Stomach (tissue), 9 donors: ENCODE measurements around the gene BRMS1L. TPM values are rescaled to one million over a fixed set of nuclear protein-coding genes. Genes with fewer than 3 reads are reported as not detected.

Experiments
- DNase-seq, 2 donors: peaks; one replicate each; pipeline versions ENCODE4 v3.0.0 to v3.0.0-alpha.2; 2013 to 2019
- H3K27ac ChIP-seq, 5 donors: fragments of 200-600 bp in 4 of 5; sonication (generic) in 4 of 5; one replicate each; pipeline ENCODE4 v1.5.1; 2013 to 2019; ENCODE audit warnings: mild to moderate bottlenecking in 1 of 5, moderate library complexity in 1 of 5
- H3K27me3 ChIP-seq, 3 donors: fragments of 200-600 bp; sonication (generic); one replicate each; pipeline ENCODE4 v1.5.1; 2017 to 2019; ENCODE audit warnings: mixed run types in 1 of 3
- H3K36me3 ChIP-seq, 4 donors: fragments of 200-600 bp; sonication (generic); 1 replicate in 3 of 4; 2 replicates in 1 of 4; pipeline ENCODE4 v1.5.1; 2016 to 2019
- H3K4me1 ChIP-seq, 4 donors: fragments of 200-600 bp; sonication (generic); one replicate each; pipeline ENCODE4 v1.5.1; 2016 to 2019
- H3K4me3 ChIP-seq, 4 donors: fragments of 200-600 bp; sonication (generic) in 3 of 4; one replicate each; pipeline ENCODE4 v1.5.1; 2016 to 2019; ENCODE audit warnings: mild to moderate bottlenecking in 1 of 4
- H3K9me3 ChIP-seq, 4 donors: fragments of 200-600 bp; sonication (generic); one replicate each; pipeline ENCODE4 v1.5.1; 2016 to 2019
- CTCF ChIP-seq, 7 experiments: fragments of 450-650 bp in 4 of 7; fragments of 200-600 bp in 3 of 7; sonication (generic) in 3 of 7; IDR thresholded peaks; one replicate each; pipeline ENCODE4 v1.5.1; 2016 to 2019; ENCODE audit warnings: antibody characterized with exemption in 7 of 7, control low read depth in 2 of 7, mild to moderate bottlenecking in 1 of 7
- EP300 ChIP-seq: sonication (generic); formaldehyde crosslinking; IDR thresholded peaks from one replicate; pipeline ENCODE4 v1.6.1; 2017; ENCODE audit warnings: antibody characterized with exemption
- POLR2A ChIP-seq, 4 donors: fragments of 450-650 bp; IDR thresholded peaks; one replicate each; pipeline ENCODE4 v1.6.1; 2016; ENCODE audit warnings: antibody characterized with exemption in 4 of 4, control low read depth in 2 of 4, mild to moderate bottlenecking in 1 of 4, moderate library complexity in 1 of 4
- POLR2AphosphoS5 ChIP-seq, 3 donors: sonication (generic); formaldehyde crosslinking; IDR thresholded peaks; one replicate each; pipeline ENCODE4 v1.6.1; 2016; ENCODE audit warnings: antibody characterized with exemption in 3 of 3
- WGBS, 5 donors: extraction: QIAGEN DNeasy Blood & Tissue Kit in 3 of 5; methylation state at CpG; one replicate each; pipeline versions ENCODE4 v1.1.5 to v1.1.7; 2013 to 2018; 5-methylcytosine and 5-hydroxymethylcytosine counted together
- intact Hi-C: fragments of 100-400 bp; cut with DNase I; formaldehyde crosslinking; loops from one replicate; pipeline ENCODE4 v1.15.1; 2023; ENCODE audit warnings: low total_unique reads
- polyA plus RNA-seq, 3 donors: library from polyadenylated mRNA; stranded (reverse); fragments of 200-250 nt; gene quantifications; one replicate each; pipeline ENCODE4 v1.2.3, GENCODE V29; 2013
- total RNA-seq, 5 donors: library from RNA; depleted of rRNA; stranded (reverse); fragments of >200 nt; gene quantifications; one replicate each; pipeline versions ENCODE4 v1.1.0 to v1.2.3, GENCODE V29; 2014 to 2016
- donor health status: healthy with polysubstance abuse.
- donor health status: Bipolar disorder and iron deficiency.
- donor health status: healthy.

Gene BRMS1L
- total and polyA plus RNA-seq, 8 donors, result 1.4 to 9.7 (median 5.8) TPM; not detected in 1

GRCh38 chr14:35909665-35910064, 83.5 kb downstream of the BRMS1L start:
- H3K4me3 ChIP-seq, result no peak overlapping the region
- intact Hi-C loops, result no loop called here
- H3K4me1 ChIP-seq, result no peaks in the 10 kb centered on the region
- 82 to 98% (median 87%) methylated on average over 4 of the region's 4 CpGs for WGBS, 5 donors
- H3K36me3 ChIP-seq, result no peaks in the 10 kb centered on the region
- TF ChIP-seq POLR2A (IDR thresholded peaks at IDR 0.05) (no peak), POLR2AphosphoS5 (IDR thresholded peaks at IDR 0.05) (no peak), CTCF (IDR thresholded peaks at IDR 0.05) (no peak), EP300 (no peak)
- no peaks in the 10 kb centered on the region for H3K9me3 ChIP-seq
- peak in 1 of 2 donors; percentile 14 for DNase-seq
- no peaks in the 10 kb centered on the region for H3K27me3 ChIP-seq
- no peak overlapping the region for H3K27ac ChIP-seq

GRCh38 chr14:35910191-35910590, 84.1 kb downstream of the BRMS1L start:
- no peaks in the 10 kb centered on the region for H3K36me3 ChIP-seq
- no peak overlapping the region for H3K4me3 ChIP-seq
- no peak for DNase-seq
- no peaks in the 10 kb centered on the region for H3K4me1 ChIP-seq
- no peaks in the 10 kb centered on the region for H3K9me3 ChIP-seq
- intact Hi-C loops, result no loop called here
- H3K27ac ChIP-seq, result no peak overlapping the region
- WGBS, 5 donors, result 91 to 95% (median 93%) methylated on average over 4 of the region's 4 CpGs
- TF ChIP-seq EP300, result no peak
- H3K27me3 ChIP-seq, result no peaks in the 10 kb centered on the region

GRCh38 chr14:35911097-35911496, 85.0 kb downstream of the BRMS1L start:
- H3K4me3 ChIP-seq, result no peak overlapping the region
- intact Hi-C loops, result no loop called here
- no peaks in the 10 kb centered on the region for H3K9me3 ChIP-seq
- no peaks in the 10 kb centered on the region for H3K27me3 ChIP-seq
- no peaks in the 10 kb centered on the region for H3K4me1 ChIP-seq
- DNase-seq, result no peak
- no peak overlapping the region for H3K27ac ChIP-seq
- H3K36me3 ChIP-seq, result no peaks in the 10 kb centered on the region
- 74 to 83% (median 79%) methylated on average over 4 of the region's 4 CpGs for WGBS, 5 donors
- TF ChIP-seq EP300, result no peak
- no peak for TF ChIP-seq POLR2A (IDR thresholded peaks at IDR 0.05)
- no peak for TF ChIP-seq POLR2AphosphoS5 (IDR thresholded peaks at IDR 0.05)
- TF ChIP-seq CTCF (IDR thresholded peaks at IDR 0.05), result no peak

GRCh38 chr14:35915185-35915584, 89.0 kb downstream of the BRMS1L start:
- WGBS, 5 donors, result 78 to 87% (median 83%) methylated on average over 4 of the region's 4 CpGs

More at GRCh38 chr14:35915185-35915584, 89.0 kb downstream of the BRMS1L start:
- intact Hi-C loops, result no loop called here
- Histone ChIP-seq H3K36me3 (no peaks in the 10 kb centered on the region), H3K27ac (no peak overlapping the region), H3K4me1 (no peaks in the 10 kb centered on the region), H3K27me3 (no peaks in the 10 kb centered on the region), H3K4me3 (no peak overlapping the region), H3K9me3 (peaks cover 0 to 3% (median 0%) of the 10 kb centered on the region in 4 donors)
- no peak for DNase-seq
- TF ChIP-seq POLR2AphosphoS5 (IDR thresholded peaks at IDR 0.05), result no peak
- no peak for TF ChIP-seq POLR2A (IDR thresholded peaks at IDR 0.05)
- TF ChIP-seq CTCF (IDR thresholded peaks at IDR 0.05), result no peak
- no peak for TF ChIP-seq EP300
